HepG2 (cell line): ENCODE data around the gene ACSF3. TPM values are rescaled to one million over a fixed set of nuclear protein-coding genes. Genes with fewer than 3 reads are reported as not detected.

Experiments
- ATAC-seq: fragments of 200-7000 bp; cut with Tn5 transposase; 3 replicates; pipeline ENCODE4 v1.9.1; 2020; ENCODE audit warnings: mild to moderate bottlenecking, moderate library complexity
- BruUV-seq: library from RNA; stranded (reverse); fragments of 400-500 nt; replicated peaks from 2 replicates; lab custom pipeline; 2021; lab: Mats Ljungman, UMichigan
- CTCF ChIA-PET: fragments of 300-600 bp; formaldehyde crosslinking; extraction: SDS; loops from one replicate; lab custom pipeline; 2021; ENCODE audit warnings: low total read pairs, inconsistent platforms, low intra/inter-chr PET ratio; lab: Yijun Ruan, JAX
- POLR2A ChIA-PET: fragments of 350-600 bp; sonication (Branson Sonifier 250); formaldehyde crosslinking; loops from one replicate; lab custom pipeline; 2020; ENCODE audit warnings: antibody characterized with exemption, inconsistent platforms; lab: Yijun Ruan, JAX
- DNase-seq: peaks from one replicate; pipeline ENCODE4 v3.0.0-alpha.2; 2015; ENCODE audit warnings: low spot score
- FAIRE-seq: peaks from 3 replicates; lab custom pipeline; 2011; peaks lifted over from hg19 to GRCh38; lab: Jason Lieb, UNC
- H2AFZ ChIP-seq: one replicate; pipeline ENCODE4 v1.6.1; 2011; ENCODE audit warnings: low read length, inconsistent platforms
- H3K27ac ChIP-seq: fragments of 300-600 bp; 3 replicates; pipeline ENCODE4 v1.8.0; 2011; ENCODE audit warnings: mixed run types, mild to moderate bottlenecking, mixed read lengths, low read length, inconsistent platforms; ENCODE audit not compliant: insufficient read depth; ENCODE audit errors: extremely low read length
- H3K27me3 ChIP-seq, 2 experiments: fragments of 200-600 bp in 1 of 2; 2 replicates in 1 of 2; 3 replicates in 1 of 2; pipeline versions ENCODE4 v1.6.0 to v1.8.0; 2011; ENCODE audit warnings: low read length in 2 of 2, mild to moderate bottlenecking in 2 of 2, moderate library complexity in 2 of 2, inconsistent platforms in 1 of 2; ENCODE audit not compliant: insufficient read depth in 2 of 2, control insufficient read depth in 1 of 2
- H3K36me3 ChIP-seq, 2 experiments: fragments of 200-600 bp in 1 of 2; replicated peaks in 1 of 2; 2 replicates in 1 of 2; 3 replicates in 1 of 2; pipeline versions ENCODE4 v1.5.1 to v1.8.0; 2011; ENCODE audit warnings: low read length in 2 of 2, inconsistent platforms in 1 of 2; ENCODE audit not compliant: insufficient read depth in 2 of 2, control insufficient read depth in 1 of 2
- H3K4me1 ChIP-seq: 2 replicates; pipeline ENCODE4 v1.5.1; 2012; ENCODE audit warnings: low read length, inconsistent platforms; ENCODE audit not compliant: insufficient read depth
- H3K4me2 ChIP-seq: 2 replicates; pipeline ENCODE4 v1.6.0; 2011; ENCODE audit warnings: low read depth, low read length, inconsistent platforms
- H3K4me3 ChIP-seq, 3 experiments: fragments of 200-600 bp in 1 of 3; sonication (generic), shearing (Covaris generic) in 1 of 3; replicated peaks in 1 of 3; 2 replicates each; pipeline ENCODE4 v1.5.1; 2011 to 2016; ENCODE audit warnings: low read length in 3 of 3, inconsistent platforms in 2 of 3, low read depth in 2 of 3, mild to moderate bottlenecking in 2 of 3, control low read depth in 1 of 3, mixed read lengths in 1 of 3; ENCODE audit not compliant: insufficient read depth in 1 of 3
- H3K79me2 ChIP-seq: one replicate; pipeline ENCODE4 v1.6.1; 2011; ENCODE audit warnings: low read length, inconsistent platforms; ENCODE audit not compliant: insufficient read depth
- H3K9ac ChIP-seq: 2 replicates; pipeline ENCODE4 v1.6.0; 2011; ENCODE audit warnings: mild to moderate bottlenecking, low read depth, low read length, inconsistent platforms; ENCODE audit not compliant: insufficient read depth
- H3K9me3 ChIP-seq: 2 replicates; pipeline ENCODE4 v1.5.1; 2012; ENCODE audit warnings: mild to moderate bottlenecking, low read length
- H4K20me1 ChIP-seq: 2 replicates; pipeline ENCODE4 v1.6.0; 2011; ENCODE audit warnings: inconsistent platforms, mild to moderate bottlenecking, low read length, moderate library complexity; ENCODE audit not compliant: insufficient read depth
- AGO2 ChIP-seq: fragments of 200-400 bp; formaldehyde crosslinking; optimal IDR thresholded peaks from 2 replicates; pipeline ENCODE3; 2017; ENCODE audit warnings: mild to moderate bottlenecking, low read depth, low read length, moderate library complexity
- NFE2 ChIP-seq: sonication (generic); formaldehyde crosslinking; IDR thresholded peaks from 2 replicates; pipeline ENCODE4 v1.4.0; 2020; ENCODE audit warnings: missing genetic modification reagents
- ZNF430 ChIP-seq: sonication (generic); formaldehyde crosslinking; IDR thresholded peaks from 2 replicates; pipeline ENCODE4 v1.9.0; 2021; ENCODE audit warnings: mild to moderate bottlenecking, missing genetic modification reagents
- ZNF546 ChIP-seq: sonication (generic); formaldehyde crosslinking; conservative IDR thresholded peaks from 2 replicates; pipeline ENCODE4 v1.8.1; 2023; ENCODE audit warnings: mild to moderate bottlenecking, missing genetic modification reagents
- WGBS: methylation state at CpG from one replicate; pipeline ENCODE4 v1.1.6; 2017; ENCODE audit warnings: low lambda C conversion rate; 5-methylcytosine and 5-hydroxymethylcytosine counted together
- in situ Hi-C: cut with HindIII; loops from 2 replicates; pipeline ENCODE4 v1.10.0; 2017; ENCODE audit warnings: low pct_unique_long_range_greater_than_20kb; ENCODE audit not compliant: extremely low pct_ligation_motif_present
- intact Hi-C: fragments of 100-400 bp; cut with micrococcal nuclease; formaldehyde crosslinking; loops from one replicate; pipeline ENCODE4 v1.10.0; 2022; ENCODE audit not compliant: unreplicated experiment
- polyA plus RNA-seq, 8 experiments: library from polyadenylated mRNA; depleted of rRNA in 3 of 8; stranded (reverse) in 7 of 8; unstranded in 1 of 8; fragments of >200 nt; fragmentation: Illumina TruSeq in 4 of 8; extraction: Trizol in 4 of 8; gene quantifications; 2 replicates each; pipeline versions ENCODE4 v1.2.1 to v1.2.3, GENCODE V29; 2011 to 2016; ENCODE audit warnings: low read depth in 4 of 8, missing spikeins in 1 of 8, mixed read lengths in 1 of 8; ENCODE audit not compliant: insufficient read depth in 1 of 8
- total RNA-seq, 5 experiments: library from RNA; depleted of rRNA; stranded (reverse); fragments of >200 nt; fragmentation: Illumina TruSeq; extraction: Trizol; gene quantifications; 2 replicates each; pipeline ENCODE4 v1.2.3, GENCODE V29; 2016; ENCODE audit warnings: low read depth in 1 of 5
- TF ChIP-seq, protein P1 (sequence below): sonication (generic); formaldehyde crosslinking; IDR thresholded peaks from 2 replicates; pipeline ENCODE4 v1.5.0; 2020; ENCODE audit warnings: mild to moderate bottlenecking, missing genetic modification reagents

The ACSF3 gene
- total and polyA plus RNA-seq, 2 of the 13 experiments (the other 11 are each of a cell fraction or from before 2014, with no cell fraction given), result 14.9 to 30.6 TPM

DNA sequence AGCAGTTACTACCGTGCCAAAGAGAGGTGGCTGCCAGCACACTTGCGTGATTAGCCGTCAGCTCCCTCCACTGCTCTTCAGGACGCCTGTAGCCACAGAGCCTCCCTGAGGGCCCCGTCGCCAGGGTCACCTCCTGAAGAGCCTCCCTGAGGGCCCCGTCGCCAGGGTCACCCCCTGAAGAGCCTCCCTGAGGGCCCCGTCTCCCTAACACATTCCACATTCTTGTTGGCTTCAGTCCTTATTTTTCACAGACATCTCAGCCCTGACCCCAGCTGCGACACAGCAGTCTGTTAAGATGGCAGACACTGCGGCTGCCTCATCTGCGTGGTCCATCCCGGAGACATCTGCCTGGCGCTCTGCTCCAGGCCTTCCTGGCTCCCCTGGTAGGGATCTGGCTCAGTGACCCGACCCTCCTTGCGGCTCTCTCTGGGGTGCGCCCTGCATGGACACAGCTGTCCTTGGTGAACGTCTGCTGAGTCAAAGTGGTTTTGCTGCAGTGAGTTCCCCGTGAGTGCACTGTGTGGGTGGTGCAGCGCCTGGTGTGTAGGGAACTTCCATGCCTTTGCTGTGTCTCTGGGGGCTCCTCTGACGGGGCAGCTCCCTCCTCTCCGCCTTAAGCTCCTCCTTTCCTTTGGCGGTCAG lies 11.4 kb downstream of the ACSF3 start:
- no peaks in the 10 kb centered on the region for H3K27me3 ChIP-seq
- ChIA-PET CTCF (no interaction called here), POLR2A (no interaction called here)
- ATAC-seq, result no peak
- no peak for FAIRE-seq
- in situ Hi-C loops, result no loop called here
- no peak for DNase-seq
- no peaks in the 10 kb centered on the region for H3K9me3 ChIP-seq
- no peaks in the 10 kb centered on the region for H3K79me2 ChIP-seq
- no peak overlapping the region for H3K4me2 ChIP-seq
- H3K4me3 ChIP-seq, result no peak overlapping the region
- peaks cover 47 to 74% of the 10 kb centered on the region in 2 experiments for H3K36me3 ChIP-seq
- H2AFZ ChIP-seq, result no peak overlapping the region
- peaks cover 9% of the 10 kb centered on the region for H3K4me1 ChIP-seq
- no peaks in the 10 kb centered on the region; the same call in 1 of the 2 replicates for H4K20me1 ChIP-seq
- intact Hi-C loops, result no loop called here
- TF ChIP-seq ZNF430 (no peak), ZNF546 (no peak)
- TF ChIP-seq, protein P1, sequence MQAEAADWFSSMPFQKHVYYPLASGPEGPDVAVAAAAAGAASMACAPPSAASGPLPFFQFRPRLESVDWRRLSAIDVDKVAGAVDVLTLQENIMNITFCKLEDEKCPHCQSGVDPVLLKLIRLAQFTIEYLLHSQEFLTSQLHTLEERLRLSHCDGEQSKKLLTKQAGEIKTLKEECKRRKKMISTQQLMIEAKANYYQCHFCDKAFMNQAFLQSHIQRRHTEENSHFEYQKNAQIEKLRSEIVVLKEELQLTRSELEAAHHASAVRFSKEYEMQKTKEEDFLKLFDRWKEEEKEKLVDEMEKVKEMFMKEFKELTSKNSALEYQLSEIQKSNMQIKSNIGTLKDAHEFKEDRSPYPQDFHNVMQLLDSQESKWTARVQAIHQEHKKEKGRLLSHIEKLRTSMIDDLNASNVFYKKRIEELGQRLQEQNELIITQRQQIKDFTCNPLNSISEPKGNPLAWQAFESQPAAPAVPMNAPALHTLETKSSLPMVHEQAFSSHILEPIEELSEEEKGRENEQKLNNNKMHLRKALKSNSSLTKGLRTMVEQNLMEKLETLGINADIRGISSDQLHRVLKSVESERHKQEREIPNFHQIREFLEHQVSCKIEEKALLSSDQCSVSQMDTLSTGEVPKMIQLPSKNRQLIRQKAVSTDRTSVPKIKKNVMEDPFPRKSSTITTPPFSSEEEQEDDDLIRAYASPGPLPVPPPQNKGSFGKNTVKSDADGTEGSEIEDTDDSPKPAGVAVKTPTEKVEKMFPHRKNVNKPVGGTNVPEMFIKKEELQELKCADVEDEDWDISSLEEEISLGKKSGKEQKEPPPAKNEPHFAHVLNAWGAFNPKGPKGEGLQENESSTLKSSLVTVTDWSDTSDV (CRISPR knock-in tag), result no peak
- H3K9ac ChIP-seq, result no peak overlapping the region
- 92% methylated on average over 20 of the region's 23 CpGs for WGBS
- H3K27ac ChIP-seq, result no peak overlapping the region
- BruUV-seq, result no TSS peak

DNA sequence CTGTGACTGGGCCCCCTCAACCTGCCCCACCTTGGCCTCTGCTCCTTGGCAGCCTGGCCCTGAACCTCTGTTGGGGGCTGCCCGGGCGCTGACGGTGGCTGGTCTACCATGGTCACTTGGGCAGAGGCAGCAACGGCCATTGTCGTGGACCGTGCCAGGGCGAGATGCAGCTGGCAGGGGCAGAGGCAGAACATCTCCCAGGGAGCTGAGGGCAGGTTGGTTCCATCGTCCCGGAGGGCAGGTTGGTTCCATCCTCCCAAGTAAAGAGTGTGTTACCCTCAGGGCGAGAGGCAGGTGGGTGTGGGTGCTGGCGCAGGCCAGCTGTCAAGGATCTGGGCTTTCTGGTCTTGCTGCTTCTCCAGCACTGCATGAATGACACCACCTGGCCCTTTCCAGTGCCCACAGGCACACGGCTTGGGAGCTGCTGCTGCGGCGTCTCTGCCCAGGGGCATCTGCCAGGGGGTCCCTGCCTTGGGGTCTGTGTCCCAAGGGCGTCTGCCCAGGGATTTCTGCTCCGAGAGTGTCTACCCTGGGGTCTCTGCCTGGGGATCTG lies 12.0 kb downstream of the ACSF3 start:
- ChIA-PET POLR2A (no interaction called here), CTCF (no interaction called here)
- no peak overlapping the region for H2AFZ ChIP-seq
- ATAC-seq (no peak), DNase-seq (no peak), FAIRE-seq (no peak)
- no peaks in the 10 kb centered on the region for H3K79me2 ChIP-seq
- no peak overlapping the region for H3K9ac ChIP-seq
- no TSS peak for BruUV-seq
- no peaks in the 10 kb centered on the region for H3K9me3 ChIP-seq
- peaks cover 49 to 77% of the 10 kb centered on the region in 2 experiments for H3K36me3 ChIP-seq
- H3K4me2 ChIP-seq, result no peak overlapping the region
- intact Hi-C loops, result no loop called here
- WGBS, result 100% methylated on average over 11 of the region's 16 CpGs
- in situ Hi-C loops, result no loop called here
- peaks cover 8% of the 10 kb centered on the region; the same call in 1 of the 2 replicates for H3K4me1 ChIP-seq
- no peaks in the 10 kb centered on the region; the same call in 1 of the 2 replicates for H4K20me1 ChIP-seq
- no peak overlapping the region for H3K27ac ChIP-seq
- no peaks in the 10 kb centered on the region for H3K27me3 ChIP-seq
- H3K4me3 ChIP-seq, result no peak overlapping the region
- TF ChIP-seq AGO2 (peak; percentile 82), NFE2 (CRISPR knock-in tag) (no peak)
